Measurements from ENCODE around the gene SKAP2. TPM values are rescaled to one million over a fixed set of nuclear protein-coding genes. Genes with fewer than 3 reads are reported as not detected.

Gene SKAP2, protein sequence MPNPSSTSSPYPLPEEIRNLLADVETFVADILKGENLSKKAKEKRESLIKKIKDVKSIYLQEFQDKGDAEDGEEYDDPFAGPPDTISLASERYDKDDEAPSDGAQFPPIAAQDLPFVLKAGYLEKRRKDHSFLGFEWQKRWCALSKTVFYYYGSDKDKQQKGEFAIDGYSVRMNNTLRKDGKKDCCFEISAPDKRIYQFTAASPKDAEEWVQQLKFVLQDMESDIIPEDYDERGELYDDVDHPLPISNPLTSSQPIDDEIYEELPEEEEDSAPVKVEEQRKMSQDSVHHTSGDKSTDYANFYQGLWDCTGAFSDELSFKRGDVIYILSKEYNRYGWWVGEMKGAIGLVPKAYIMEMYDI
- 24.3 and 65.2 TPM in 2 replicates for total RNA-seq

DNA sequence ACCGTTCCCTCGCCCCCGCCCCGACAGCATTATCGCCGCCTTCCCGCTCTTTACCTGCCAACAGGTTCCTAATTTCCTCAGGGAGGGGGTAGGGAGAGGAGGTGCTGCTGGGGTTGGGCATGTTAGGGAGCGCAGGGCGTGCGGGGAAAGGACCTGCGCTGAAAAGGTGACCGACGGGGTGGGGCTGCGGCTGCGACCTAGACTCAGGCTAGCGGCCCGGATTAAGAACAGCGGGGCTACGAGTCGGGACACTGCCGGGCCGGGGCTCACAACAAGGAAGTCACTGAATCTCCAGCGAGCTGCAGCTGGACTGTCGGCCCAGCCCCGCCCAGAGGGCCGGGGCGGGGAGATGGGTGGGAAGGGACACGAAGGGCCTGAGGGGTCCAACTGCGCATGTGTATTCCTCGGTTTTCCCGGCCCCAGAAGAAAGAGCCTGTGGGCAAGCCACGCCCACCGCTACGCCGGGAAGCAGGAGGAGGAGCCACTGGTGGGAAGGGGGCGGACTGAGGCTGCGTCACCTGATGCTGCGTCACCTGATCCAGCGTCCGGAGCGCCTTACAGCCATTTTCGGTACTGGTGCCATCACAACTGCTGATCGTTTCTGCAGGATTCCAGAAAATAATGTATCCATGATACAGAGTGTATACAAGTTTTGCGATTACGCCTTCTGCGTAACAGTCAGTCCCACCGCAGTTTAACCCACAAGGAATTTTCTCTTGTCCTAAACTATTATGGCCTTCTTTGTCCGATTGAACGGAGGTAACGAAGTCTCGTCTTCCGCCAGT is at the start of gene SKAP2:
TSS of gene SKAP2 (minus strand) at position 282 of the 785 bp plus-strand sequence. CDS start at position 121, 161 bp downstream.
- DNase-seq (ENCODE audit: low read depth): peak; percentile 97

DNA sequence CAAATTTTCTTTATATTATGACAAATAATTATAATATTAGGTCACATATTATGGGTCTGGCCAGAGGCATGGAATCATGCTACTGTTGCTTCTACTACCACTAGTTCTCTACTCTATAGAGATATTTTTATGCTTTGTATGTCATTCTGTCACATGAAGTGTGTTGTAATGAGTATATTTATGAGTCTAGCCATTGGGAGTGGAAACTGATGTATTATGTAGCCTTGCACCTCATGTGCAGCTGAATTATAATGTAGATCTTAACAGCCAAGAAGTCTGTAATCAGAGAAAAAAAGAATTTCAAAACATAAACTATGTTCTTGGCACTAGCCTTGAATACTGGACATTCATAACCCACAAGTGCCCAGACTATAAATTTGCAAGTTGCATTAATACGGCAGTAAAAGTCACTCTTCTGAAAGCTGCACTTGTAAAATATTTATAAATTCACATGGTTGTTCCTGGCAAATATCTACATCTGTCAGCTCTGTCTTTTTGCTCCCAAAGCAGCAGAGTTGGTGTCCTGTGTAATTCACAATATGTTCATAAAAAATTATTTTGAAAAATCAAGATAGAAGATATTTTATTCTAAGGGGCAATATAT is 48.6 kb upstream of the SKAP2 start:
- no peak for DNase-seq (ENCODE audit: low read depth)

DNA sequence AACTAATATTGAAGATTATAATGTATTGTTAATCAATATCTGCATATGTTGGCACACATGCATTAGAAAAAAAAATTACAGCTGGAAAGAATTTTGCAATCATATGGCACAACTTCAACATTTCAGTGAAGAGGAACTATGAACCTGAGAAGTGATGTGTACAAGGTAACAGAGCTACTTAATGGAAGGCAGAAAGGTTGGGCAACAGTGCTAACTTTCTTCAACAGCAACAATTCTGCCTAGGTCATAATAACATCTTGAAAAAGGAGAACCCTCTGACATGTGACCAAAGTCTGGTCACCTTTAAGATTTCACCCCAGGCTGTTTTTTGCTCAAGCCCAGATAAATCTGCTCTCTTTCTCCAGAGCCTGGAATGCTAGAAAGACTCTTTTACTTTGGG is 47.9 kb upstream of the SKAP2 start:
- DNase-seq (ENCODE audit: low read depth): peak; percentile 31

DNA sequence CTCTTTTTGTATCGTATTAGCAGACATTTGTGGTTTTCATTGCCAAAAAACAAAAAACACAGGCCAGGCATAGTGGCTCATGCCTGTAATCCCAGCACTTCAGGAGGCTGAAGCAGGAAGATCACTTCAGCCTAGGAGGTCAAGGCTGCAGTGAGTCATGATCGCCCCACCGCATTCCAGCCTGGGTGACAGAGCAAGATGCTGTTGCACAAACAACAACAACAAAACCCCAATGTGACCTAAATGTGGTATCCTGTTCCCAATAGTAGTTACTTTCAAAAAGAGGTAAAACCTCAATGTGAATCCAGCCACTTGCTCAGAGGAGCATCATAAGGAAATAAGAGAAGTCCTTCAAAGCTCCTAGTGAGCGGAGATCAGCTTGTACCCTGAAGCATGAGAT is 45.8 kb upstream of the SKAP2 start:
- peak; percentile 92 for DNase-seq (ENCODE audit: low read depth)

DNA sequence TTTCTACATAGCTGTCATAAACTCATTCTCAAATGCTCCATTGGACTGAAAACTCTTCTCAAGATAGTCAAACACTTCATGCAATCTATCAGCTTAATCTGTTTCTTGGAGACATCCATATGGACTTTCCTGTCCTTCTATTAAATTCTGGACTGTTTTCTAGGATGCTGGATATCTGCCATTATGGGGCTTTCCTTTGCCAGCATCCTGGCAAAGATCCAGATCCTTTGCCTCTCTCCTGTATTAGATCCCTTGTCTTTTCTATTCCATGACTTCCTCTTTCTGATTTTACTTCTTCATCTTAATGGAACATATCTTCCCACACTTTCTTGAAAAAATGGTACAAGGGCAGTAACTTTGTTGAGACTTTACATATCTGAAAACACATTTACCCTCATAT is 35.9 kb upstream of the SKAP2 start:
- no peak for DNase-seq (ENCODE audit: low read depth)

DNA sequence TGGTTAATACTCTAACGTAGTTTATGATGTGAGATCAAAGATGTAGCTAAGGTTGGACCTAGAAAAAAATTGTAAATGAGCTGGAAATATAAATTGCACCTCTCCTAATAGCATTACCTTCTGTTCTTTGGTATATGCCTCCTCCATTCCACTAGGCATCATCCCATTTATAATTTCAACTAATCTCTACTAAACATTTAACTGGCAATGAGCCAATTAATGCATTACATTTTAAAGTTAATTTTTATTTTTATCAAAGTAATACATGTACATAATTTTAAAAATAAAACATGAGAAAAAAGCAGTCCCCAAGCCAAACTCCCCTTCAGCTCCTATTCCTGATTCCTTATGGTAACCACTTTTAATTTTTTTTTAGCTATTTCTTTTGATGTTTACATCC is 35.1 kb upstream of the SKAP2 start:
- DNase-seq (ENCODE audit: low read depth): no peak

DNA sequence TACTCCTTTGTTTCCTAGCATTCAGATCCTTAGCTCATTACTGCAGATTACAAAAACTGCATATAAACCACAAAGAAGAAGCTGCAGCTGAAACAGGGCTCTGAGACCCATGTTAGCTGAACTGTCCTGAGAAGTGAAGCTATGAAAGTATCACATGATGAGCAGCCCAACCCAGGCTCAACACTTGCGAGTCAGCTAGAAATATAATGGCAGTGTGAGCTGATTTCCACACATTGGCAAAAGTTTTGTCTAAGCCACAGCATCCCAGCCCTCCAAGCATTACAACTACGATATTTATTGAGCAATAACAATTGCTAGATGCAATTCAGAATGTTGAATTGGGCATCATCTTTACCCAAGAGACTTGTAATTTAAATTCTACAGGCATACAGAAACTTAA is 34.5 kb upstream of the SKAP2 start:
- no peak for DNase-seq (ENCODE audit: low read depth)

DNA sequence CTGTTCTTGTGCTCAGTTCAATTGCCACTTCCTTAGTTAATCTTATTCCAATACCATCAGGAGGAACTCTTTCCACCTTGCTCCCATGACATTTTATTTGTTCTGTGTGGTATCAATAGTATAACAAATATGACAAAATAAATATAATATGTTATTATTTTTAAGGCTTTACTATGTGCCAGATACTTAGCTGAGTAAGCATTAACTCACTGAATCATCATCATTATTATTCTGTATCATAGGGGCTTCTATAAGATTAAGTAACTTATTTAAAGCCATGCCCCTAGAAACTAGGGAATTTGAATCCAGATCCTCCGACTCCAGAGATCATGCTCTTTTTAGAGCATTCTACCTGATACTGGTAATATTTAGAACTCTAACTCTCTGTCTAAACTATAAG is 33.5 kb upstream of the SKAP2 start:
- DNase-seq (ENCODE audit: low read depth): no peak

DNA sequence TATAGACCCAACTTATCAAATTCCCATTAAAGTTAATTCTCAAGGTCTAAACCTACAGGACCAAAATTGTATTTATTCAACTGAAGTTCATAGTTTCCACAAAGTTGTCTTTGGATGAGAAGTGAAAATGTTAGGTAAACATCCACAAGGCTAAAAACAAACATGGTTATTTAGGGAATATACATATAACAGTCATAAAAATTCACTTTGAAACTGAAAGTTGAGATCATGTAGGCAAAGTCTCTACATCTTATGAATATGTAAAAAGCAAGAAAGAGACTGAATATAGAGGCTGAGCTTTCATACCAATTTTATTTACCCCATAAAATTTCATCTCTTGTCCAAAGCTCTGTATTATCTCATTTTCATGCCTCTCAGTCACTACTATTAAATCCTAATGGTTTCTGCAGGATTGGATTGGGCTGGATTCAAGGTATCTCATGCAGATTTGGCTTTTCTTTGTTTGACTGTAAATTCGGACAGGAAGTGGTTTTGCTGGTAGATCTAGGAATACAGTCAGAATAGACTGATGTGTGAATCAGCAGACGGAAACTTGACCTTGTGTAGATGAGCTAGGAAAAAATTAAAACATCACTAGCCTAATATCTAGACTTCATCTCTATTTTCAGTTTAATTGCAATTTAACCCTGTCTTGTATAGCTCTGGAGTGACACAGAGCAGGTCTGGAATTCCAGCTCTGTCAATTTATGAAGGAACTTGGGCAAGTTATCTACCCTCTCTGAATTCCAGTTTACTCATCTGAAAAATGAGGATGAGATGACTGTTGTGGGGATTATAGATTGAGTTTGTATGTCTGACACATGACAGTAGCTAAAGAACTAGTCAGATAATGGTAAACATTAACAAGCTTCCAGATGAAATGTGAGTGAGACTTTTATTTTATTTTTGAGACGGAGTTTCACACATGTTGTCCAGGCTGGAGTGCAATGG is 27.3 kb upstream of the SKAP2 start:
- peak; percentile 39 for DNase-seq (ENCODE audit: low read depth)

DNA sequence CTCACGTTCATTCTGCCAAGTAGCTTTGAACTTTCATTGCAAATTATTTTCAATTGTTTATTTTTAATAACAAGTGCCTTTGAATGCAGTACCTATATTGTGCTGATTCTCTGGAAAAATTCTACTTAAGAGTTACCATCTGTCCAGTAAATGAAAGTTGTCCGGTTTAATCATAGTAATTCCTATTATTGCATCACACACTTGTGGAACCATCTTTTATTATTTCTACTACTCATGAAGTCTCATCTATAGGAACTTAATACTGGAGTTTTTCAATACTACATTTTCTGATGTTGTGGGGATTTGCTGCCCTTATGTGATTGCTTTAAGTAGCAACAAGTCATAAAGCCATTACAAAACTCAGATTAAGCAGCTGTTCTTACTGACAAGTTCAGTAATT is 16.5 kb upstream of the SKAP2 start:
- DNase-seq (ENCODE audit: low read depth): no peak

DNA sequence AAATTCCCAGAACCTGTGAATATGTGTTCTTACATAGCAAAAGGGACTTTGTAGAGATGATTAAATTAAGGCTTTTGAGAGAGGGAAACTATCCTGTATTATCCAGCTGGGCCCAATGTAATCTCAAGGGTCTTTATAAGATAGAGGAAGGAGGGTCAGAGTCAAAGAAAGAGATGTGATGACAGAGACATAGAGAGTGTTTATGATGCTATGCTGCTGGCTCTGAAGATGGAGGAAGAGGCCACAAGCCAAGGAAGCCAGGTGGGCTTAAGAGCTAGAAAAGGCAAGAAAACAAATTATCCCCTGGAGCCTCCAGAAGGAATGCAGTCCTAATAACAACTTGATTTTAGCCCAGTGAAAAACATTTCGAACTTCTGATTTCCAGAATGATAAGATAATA is 15.3 kb upstream of the SKAP2 start:
- DNase-seq (ENCODE audit: low read depth): no peak

DNA sequence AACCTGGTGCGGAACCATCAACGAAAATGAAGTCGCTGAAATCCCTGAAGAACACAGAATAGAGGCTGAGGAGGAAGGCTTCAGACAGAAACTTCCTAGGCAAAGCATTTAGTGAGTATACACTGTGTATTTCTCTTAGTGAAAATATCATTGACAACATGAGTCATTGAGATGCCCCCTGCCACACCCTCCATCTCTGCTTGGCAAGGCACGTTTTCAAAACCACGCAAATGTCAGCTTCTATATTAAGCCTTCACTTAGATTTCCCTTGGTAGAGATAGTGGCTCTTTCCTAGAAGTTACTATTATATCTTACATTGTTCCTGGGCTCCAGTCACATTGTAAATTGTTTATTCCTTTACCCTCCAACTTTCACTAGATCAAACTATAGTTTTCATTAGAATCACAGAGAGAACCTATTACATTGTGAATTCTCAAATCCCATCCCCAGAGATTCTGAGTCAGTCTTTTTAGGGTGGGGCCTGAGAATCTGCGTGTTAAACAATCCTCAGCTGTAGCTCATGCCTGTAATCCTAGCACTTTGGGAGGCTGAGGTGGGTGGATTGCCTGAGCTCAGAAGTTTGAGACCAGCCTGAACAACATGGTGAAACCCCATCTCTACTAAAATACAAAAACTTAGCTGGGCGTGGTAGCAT is 4.6 kb upstream of the SKAP2 start:
- no peak for DNase-seq (ENCODE audit: low read depth)

DNA sequence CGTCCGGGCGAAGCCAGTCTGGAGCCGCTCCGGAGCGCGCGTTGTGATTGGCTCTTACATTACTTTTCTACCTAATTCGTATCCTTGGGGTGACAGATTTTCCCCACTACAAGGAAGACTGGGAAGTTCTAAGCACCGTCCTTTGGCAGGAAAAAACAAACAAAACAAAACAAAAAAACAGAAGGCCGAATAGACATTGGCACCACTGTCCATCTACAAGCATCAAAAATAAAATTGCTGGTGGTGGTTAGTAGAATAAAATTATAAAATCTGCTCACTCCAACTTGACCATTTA is 651 bp upstream of the SKAP2 start:
- DNase-seq (ENCODE audit: low read depth): no peak

DNA sequence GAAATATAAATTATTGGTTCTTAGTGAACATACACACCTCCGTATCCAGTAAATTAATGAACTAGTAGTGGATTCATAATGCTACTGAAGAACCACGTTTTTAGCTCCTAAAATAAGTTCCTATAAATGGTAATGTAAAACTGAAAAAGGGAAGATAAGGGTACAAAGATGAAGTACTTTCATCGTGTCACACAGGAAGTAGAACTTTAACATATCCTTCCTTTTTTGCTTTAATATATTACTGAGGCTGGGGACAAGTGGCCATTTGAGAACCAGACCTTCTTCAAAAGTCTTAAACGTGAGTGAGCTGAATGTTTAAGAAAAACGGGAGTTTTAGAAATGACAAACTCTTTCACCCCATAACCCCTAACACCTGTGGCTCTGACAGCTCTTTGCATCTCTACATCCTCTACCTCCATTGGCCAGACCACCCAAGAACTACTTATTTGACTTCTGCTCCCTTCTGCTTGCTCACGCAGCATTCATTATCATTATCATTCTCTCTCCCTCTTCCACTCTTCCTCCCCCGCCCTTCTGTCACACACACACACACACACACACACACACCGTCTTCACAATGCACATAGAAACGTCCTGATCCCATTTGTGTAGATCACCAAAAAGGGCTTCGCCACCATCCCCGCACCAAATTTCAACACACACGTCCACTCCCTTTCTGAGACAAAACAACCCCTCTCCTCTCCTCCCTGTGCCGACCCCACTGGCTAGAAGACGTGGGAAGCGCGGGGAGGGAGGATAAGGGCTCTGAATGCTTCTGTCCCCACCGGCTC is 677 bp downstream of the SKAP2 start:
- DNase-seq (ENCODE audit: low read depth): no peak

DNA sequence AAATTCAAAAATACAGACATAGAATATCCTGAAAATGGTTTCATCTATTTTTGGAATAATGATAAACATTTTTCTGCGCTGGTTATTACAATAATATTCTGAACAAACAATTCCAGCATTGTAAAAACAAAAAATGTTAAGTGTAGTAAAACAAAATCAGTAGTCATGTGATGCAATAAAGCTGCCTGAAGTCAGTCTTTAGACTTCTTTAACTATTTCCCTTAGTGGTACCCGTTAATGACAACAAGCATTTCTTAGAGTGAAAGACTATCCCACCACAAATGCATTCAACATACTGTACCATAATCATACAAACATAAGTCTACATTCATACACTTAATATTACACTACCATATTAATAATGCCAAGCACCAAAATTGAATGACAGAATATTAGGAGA is 1.6 kb downstream of the SKAP2 start:
- DNase-seq (ENCODE audit: low read depth): no peak

DNA sequence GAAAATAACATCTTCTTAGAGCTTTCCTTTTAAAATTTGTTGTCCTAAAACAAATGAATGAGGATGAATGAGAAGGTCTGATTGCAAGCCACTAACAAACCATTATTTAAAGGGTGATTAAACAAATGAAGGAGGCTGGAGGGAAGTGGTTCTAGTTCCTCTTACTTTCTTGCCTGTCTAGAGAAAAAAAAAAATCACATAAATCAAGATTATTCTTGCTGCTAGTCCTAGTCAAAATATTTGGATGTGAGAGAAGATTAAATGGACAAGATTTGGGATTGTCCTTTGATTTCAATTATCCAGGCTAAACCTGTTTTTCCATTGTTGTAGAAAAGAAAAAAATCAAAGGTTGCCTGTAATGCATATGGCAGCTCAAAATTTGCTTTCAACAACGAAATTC is 3.3 kb downstream of the SKAP2 start:
- no peak for DNase-seq (ENCODE audit: low read depth)

DNA sequence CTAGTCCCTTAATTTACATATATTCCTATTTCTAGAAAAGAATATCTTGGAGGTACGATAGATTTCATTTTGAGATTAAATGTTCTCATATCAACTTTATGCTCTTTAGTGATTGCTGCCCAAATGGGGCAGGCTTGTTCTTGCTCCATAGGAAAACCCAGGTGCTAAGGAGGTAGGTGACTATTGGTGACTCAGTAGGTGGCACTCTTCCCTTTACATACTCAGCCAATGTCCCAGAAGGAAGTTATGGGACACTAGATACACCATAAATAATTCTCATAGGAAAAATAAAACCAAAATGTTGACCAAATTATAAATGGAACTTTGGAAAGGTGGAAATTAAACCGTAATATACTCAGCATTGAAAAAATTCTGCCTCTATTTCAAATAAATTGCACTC is 4.0 kb downstream of the SKAP2 start:
- peak; percentile 78 for DNase-seq (ENCODE audit: low read depth)

DNA sequence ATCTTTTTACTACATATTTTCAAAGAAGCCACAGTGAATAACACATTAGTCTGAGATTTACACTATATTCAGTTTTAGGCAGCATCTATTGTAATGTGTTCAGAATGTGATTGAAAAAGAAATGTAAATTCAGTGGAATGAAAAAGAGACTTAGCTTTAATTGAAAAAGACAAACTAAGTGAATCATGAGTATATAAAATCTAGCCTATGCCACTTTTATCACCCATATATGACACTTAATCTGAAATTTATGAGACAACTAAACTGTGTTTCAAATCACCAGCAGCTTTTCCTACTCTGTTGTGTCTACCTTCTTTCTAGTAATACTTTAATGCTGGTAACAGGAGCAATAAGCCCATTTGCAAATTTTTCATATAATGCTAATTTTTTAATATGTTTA is 4.7 kb downstream of the SKAP2 start:
- DNase-seq (ENCODE audit: low read depth): no peak

DNA sequence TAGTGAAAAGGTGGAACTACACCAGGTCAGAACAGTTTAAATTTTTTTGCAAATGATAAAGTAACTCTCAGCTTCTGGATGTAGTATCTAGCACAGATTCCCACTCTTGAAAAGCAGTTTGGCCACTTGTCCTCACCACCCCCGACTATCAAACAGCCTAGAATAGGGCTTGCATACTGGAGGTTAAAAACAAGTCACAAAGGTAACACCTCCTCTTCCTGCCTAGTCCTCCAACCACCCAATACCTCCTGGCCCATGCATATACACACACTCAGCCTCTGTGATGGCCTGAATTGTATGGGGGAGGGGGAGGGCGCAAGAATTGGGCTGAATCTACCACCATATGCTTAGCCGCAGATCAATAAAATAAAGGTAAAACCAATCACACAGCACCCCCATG is 5.7 kb downstream of the SKAP2 start:
- DNase-seq (ENCODE audit: low read depth): peak; percentile 55

DNA sequence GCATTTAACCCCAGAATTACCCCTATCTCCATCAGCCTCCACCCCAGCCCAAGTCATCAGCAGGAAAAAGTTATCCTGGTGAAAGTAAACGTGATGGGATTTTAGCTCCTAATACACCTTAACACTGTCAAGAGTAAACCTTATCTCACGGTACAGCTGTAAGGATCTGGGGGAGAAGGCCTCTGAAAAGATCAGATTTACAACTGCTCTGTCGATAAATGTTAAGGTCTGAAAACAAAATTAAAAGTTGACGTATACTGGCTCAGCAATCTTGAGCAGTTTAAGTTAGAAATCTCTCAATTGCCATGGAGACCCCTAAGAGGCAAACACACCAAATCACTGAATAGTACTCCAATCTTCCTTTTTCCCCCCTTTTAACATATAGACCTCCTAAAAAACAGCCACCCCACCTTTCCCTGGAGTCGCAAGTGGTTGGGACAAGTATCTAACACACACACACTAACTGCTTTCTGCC is 6.1 kb downstream of the SKAP2 start:
- DNase-seq (ENCODE audit: low read depth): no peak

All from renal cortical epithelial cell (primary cell).